Activated CD4-positive, alpha-beta T cell treated with anti-CD3 and anti-CD28 coated beads, Interleukin-2, amount 50 U/mL, for 4 hours (primary cell): ENCODE measurements around the gene MIEN1.
"Not testable (repeated sequence)": the region's sequence is repeated elsewhere in the genome, so short reads cannot be mapped to it uniquely, and the experiment has no call there.

Experiments used
- DNase-seq, 2 experiments: peaks; one replicate each; pipeline ENCODE4 v3.0.0-alpha.2; 2020

MIEN1 gene

GRCh38 chr17:39715375-39716072 lies 14.8 kb downstream of the MIEN1 start:
- DNase-seq: no peak

- no peak for DNase-seq
These were observed 16.1 kb downstream of the MIEN1 start for GRCh38 chr17:39714234-39714633.

DNA sequence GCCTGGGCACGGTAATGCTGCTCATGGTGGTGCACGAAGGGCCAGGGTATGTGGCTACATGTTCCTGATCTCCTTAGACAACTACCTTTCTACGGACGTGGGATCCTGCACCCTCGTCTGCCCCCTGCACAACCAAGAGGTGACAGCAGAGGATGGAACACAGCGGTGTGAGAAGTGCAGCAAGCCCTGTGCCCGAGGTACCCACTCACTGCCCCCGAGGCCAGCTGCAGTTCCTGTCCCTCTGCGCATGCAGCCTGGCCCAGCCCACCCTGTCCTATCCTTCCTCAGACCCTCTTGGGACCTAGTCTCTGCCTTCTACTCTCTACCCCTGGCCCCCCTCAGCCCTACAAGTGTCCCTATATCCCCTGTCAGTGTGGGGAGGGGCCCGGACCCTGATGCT lies 18.5 kb downstream of the MIEN1 start:
- DNase-seq: no peak

DNA sequence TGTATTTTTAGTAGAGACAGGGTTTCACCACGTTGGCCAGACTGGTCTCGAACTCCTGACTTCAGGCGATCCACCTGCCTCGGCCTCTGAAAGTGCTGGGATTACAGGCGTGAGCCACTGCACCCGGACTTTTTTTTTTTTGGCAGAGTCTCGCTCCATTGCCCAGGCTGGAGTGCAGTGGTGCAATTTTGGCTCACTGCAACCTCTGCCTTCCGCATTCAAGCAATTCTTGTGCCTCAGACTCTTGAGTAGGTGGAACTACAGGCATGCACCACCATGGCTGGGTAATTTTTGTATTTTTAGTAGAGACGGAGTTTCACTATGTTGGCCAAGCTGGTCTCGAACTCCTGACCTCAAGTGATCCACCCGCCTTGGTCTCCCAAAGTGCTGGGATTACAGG lies 19.3 kb downstream of the MIEN1 start:
- DNase-seq: not testable (repeated sequence)

- DNase-seq: no peak
These were observed 20.1 kb downstream of the MIEN1 start for GRCh38 chr17:39709998-39710964.

GRCh38 chr17:39709319-39709997 lies 20.9 kb downstream of the MIEN1 start:
- DNase-seq: no peak

DNA sequence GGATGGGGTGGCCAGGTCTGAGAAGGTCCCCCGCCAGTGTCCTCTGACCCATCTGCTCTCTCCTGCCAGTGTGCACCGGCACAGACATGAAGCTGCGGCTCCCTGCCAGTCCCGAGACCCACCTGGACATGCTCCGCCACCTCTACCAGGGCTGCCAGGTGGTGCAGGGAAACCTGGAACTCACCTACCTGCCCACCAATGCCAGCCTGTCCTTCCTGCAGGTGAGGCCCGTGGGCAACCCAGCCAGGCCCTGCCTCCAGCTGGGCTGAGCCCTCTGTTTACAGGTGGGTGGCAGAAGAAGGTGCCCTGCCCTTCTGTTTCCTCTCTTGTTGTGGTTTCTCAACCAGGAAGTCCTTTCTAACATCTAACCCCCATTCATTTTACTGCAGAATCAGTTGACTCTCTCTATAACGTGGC lies 23.4 kb downstream of the MIEN1 start:
- DNase-seq: no peak

DNA sequence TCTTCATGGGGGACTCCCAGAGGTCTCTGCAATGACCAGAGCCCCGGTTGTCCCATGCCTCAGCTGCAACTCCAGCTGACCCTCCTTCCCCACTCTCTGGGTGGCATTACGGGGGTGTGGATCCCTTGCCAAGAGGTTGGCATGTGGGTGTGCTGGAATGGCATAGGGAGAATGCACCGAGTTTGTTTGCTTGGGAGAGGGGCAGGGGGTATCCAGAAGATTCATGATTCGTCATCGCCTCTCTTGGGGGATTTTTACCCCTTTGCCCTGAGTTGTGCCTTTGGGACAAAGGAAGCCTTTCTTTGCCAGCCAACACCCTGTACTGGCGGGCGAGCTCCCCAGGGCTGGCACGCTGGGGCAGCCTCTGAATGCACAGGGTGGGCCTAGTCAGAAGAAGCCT lies 23.9 kb downstream of the MIEN1 start:
- DNase-seq: no peak

DNA sequence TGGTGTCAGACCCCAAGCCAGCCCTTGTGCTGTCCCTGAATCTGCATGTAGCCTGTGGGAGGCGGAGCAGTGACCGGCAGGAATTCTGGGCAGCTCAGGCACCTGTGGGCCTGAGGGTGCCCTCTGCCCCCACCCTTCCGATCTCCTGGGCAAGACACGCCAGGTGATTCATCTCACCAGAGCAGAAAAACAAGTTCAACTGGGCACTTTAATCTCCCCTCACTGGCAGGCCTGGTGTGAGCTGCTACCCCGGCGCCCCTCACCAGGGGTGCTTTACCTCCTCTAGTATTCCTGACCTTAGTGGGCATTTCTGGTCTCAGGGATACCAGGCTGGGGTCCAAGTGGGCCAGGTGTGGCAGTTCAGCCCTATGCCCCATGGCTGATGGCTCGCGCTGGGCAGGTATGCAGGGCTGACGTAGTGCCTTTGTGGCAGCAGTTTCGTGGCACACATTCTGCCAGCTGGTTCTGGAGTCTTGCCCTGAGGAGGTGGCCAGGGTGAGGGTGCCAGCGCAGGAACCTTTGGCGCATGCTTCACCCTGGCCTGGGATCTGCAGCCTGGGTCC lies 24.5 kb downstream of the MIEN1 start:
- no peak for DNase-seq

DNA sequence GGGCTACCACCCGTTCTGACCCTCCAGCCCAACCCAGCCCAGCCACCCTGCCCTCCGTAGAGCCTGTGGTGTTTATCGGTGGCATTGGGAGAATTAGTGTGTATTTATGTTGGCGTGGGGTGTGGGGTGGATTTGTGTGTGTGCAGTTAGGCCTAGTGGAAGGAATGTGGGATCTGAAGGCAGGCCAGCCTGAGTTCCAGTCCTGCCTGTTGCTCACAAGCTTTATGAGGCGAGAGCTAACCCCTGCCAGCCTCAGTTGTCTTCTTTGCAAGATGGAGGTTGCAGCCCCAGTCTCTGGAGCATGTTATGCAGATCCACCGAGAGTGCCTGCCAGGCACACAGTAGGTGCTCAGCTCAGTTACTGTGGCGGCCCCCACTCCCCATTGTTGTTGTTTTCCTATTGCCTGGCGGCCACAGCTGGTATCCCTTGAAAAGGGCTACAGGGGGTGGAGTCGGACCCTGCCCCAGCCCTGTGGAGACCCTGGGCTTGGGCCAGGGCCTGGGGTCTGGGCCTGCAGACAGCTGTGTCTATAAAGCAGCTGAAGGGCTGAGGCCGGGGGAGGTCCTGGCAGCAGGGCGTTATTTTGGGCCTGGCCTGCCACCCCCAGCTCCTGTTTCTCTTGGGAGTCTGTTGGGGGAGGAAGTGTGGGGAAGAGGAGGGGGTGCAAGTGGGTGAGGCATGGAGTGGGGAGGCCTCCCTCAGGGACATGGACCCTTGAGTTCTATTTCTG lies 25.3 kb downstream of the MIEN1 start:
- no peak for DNase-seq

GRCh38 chr17:39703913-39704312 lies 26.4 kb downstream of the MIEN1 start:
- no peak for DNase-seq

DNA sequence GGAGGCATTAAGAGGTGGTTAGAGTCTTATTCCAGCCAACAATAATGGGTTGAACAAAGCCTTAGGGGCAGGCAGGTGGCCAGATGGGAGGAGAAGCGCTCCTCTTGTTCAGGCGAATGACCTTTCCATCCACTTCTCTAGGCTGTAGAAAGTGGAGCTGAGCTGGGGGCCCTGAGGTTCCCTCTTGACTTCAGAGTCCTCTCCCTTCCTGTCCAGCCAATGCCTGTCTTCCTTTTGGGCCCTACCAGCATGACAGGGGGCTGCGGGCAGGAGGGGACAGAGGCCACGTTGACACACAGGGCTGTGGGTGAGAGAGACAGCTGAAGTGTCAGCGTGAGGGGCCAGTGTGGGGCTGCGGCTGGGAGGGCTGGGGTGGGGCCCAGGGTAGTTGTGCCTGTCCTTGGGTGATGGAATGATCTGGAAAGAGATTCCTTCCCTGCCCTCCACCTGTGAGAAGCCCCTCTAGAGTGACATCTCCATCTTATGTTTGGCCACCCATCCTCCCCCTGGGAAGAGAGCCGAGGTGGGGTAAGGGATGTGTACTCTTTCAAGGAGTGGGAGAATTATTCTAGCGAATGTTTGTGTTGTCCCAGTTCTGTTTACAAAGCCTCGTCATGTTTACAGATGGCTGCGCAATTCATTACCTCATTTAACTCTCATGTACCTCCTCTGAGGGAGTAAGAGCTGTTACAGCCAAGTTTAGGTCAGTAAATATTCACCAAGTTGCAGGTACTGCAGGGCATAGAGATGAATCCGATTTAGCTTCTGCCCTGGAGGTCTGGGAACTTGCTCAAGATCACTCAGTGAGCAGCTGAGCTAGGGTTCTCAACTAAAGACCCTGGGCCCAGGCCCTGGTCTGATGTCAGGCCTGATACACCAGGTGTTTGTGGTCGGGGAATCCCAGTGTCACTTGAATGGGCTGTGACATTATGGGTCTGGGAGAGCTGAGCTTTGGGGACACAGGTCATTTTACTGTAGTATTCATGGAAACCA lies 27.1 kb downstream of the MIEN1 start:
- no peak for DNase-seq

DNA sequence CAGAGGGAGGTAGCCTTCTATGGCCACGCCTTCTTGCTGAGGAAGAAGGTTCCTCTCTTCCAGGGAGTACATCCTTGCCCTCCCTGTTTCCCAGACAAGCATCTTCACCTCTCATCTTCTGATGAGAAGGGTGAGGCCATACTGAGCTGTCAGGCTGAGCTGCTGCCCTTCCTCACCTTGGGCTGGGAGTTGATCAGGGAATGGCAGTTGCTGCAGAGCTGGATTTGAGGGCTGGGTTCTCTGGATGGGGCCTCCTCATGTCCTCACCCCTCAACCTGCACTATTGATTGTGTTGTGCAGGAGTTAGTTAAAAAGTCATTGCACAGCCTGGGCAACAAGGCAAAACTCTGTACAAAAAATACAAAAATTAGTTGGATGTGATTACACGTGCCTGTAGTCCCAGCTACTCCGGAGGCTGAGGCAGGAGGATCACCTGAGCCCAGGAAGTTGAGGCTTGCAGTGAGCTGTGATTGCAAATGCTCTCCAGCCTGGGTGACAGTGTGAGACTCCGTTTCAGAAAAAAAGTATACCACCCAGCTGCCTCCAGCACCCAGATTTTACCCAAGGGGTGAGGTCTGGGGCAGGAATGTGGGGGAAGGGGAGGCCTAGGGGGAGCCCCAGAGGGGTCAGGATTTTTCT lies 28.4 kb downstream of the MIEN1 start:
- no peak for DNase-seq

DNA sequence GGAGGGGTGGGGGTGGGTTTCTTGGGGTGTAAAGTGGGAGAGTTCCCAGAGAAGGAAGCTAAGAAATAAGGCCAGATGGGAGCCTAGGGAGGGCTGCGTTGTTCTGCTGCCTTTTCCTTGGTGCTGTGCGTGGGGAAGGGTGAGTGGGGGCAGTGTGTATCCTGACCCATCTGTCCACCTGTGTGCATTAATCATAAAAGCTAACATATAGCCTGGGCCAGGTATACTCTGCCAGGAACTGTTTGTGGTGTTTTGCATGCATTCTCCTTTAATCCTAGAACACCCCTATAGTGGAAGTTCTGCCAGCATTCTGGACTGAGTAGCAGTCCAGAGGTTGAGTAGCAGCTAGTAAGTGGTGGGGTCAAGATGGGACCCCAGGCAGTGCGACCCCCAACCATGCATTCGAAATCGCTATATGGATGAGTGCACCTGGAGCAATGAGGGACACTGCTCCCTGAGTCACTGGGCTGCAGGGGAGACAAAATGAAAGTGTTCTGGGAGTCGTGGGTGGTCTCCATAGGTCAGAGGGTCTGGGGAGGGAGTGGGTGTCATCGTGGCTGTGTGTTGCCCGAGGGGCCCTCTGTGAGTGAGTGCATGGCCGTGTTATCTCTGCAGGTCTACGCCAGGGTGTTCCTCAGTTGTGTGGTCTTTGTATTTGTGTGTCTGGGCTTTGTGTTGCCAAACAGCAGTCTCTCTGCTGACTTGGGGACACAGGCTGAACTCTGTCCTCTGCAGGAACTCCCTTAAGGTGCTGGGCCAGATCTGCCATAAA lies 29.1 kb downstream of the MIEN1 start:
- DNase-seq: no peak

- no peak for DNase-seq
These were observed 30.0 kb downstream of the MIEN1 start for GRCh38 chr17:39700148-39700987.

GRCh38 chr17:39699818-39700147 lies 30.5 kb downstream of the MIEN1 start, which contains the start of gene ERBB2:
Gene ERBB2 (plus strand): TSS chr17:39700064. CDS start chr17:39700239, 175 bp downstream.
- DNase-seq: no peak

GRCh38 chr17:39699157-39699817 lies 31.0 kb downstream of the MIEN1 start:
- DNase-seq: not testable (repeated sequence)

- DNase-seq: no peak
These were observed 32.4 kb downstream of the MIEN1 start for GRCh38 chr17:39697961-39698360.
